ENCODE data around the gene CENPU. TPM values are rescaled to one million over a fixed set of nuclear protein-coding genes. Genes with fewer than 3 reads are reported as not detected.

CENPU gene
- total RNA-seq, result 5.6 and 41.0 TPM in 2 replicates

GRCh38 chr4:184733654-184734524, at the start of gene CENPU:
Gene CENPU, minus strand, starts transcription at chr4:184734096. Its CDS starts 34 bp downstream, at chr4:184734062.

GRCh38 chr4:184649026-184649970, 84.6 kb downstream of the CENPU start, which contains the start of the genes CASP3 and PRIMPOL:
Gene CASP3, minus strand, starts transcription at chr4:184649447. Its CDS starts 10,994 bp downstream, at chr4:184638453.
Gene PRIMPOL, plus strand, starts transcription at chr4:184649738. Its CDS starts 7,403 bp downstream, at chr4:184657141.

Other genes starting within 250 kb of the CENPU start
- gene CASP3, start 84.6 kb downstream of the CENPU start, total RNA-seq, result 34.7 and 50.6 TPM in 2 replicates
- 16.3 and 22.3 TPM in 2 replicates for gene PRIMPOL, start 84.4 kb downstream of the CENPU start, total RNA-seq
- gene ACSL1, start 91.9 kb upstream of the CENPU start, total RNA-seq, result 29.7 and 30.7 TPM in 2 replicates

All from regular cardiac myocyte (primary cell).